ENCODE data around the gene ERC1.
A peak's percentile ranks its signal among the peaks of the same experiment; 100 is the strongest.
"Not testable (repeated sequence)": the region's sequence is repeated elsewhere in the genome, so short reads cannot be mapped to it uniquely, and the experiment has no call there.

Gene ERC1

DNA sequence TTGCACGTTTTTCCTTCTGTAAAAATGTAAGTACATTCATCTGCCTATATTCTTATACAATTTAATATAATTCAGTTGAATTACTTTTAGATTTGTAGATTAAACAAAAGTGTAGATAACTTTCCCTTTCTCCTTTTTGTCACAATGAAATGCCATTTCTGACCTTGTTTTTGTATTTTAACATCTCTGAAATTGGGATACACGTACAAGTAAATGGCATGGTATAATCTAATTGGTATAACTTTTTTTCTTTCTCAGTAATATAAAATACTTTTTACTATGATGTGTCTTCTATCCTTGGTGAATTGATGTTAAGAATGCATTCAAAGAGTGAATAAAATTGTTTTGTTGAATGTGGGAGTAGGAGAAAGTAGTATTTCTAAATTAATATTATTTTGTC is 210.0 kb downstream of the ERC1 start:
- Histone ChIP-seq H3K9ac (ENCODE audit: low read depth, low read length) (no peak overlapping the region), H3K4me1 (ENCODE audit: insufficient read depth, low read length) (peaks cover 7% of the 10 kb centered on the region; the same call in 1 of the 2 replicates), H3K36me3 (ENCODE audit: insufficient read depth, low read length) (0 out of 2 replicates have a peak, but pooled peaks cover 3% of the 10 kb centered on the region), H3K9me3 (ENCODE audit: control insufficient read depth, insufficient read depth, low read length) (peaks cover 12% of the 10 kb centered on the region; the same call in 1 of the 2 replicates)

GRCh38 chr12:1201886-1202285 is 210.9 kb downstream of the ERC1 start:
- peaks cover 7% of the 10 kb centered on the region; the same call in 1 of the 2 replicates for H3K4me1 ChIP-seq (ENCODE audit: insufficient read depth, low read length)
- peaks cover 12% of the 10 kb centered on the region; the same call in 1 of the 2 replicates for H3K9me3 ChIP-seq (ENCODE audit: control insufficient read depth, insufficient read depth, low read length)
- no peak overlapping the region for H3K9ac ChIP-seq (ENCODE audit: low read depth, low read length)
- 0 out of 2 replicates have a peak, but pooled peaks cover 3% of the 10 kb centered on the region for H3K36me3 ChIP-seq (ENCODE audit: insufficient read depth, low read length)

DNA sequence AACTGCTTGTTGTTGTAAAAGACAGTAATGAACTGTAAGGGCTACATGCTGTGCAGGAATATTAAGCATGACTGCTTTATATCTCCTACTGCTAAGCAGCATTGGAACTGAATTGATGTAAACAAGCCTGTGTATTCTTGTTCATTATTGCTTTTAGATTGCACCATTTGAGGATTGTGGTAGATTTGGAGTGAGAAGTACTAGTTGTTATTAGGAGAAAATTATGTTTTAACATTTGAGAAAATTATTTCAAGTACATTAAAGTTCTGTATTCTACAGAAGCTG is 212.7 kb downstream of the ERC1 start:
- Histone ChIP-seq H3K36me3 (ENCODE audit: insufficient read depth, low read length) (no peaks in the 10 kb centered on the region), H3K9me3 (ENCODE audit: control insufficient read depth, insufficient read depth, low read length) (peaks cover 4% of the 10 kb centered on the region; the same call in 1 of the 2 replicates), H3K9ac (ENCODE audit: low read depth, low read length) (no peak overlapping the region), H3K4me1 (ENCODE audit: insufficient read depth, low read length) (peaks cover 7% of the 10 kb centered on the region; the same call in 1 of the 2 replicates)

GRCh38 chr12:1204581-1205121 is 213.6 kb downstream of the ERC1 start:
- Histone ChIP-seq H3K4me1 (ENCODE audit: insufficient read depth, low read length) (peaks cover 7% of the 10 kb centered on the region; the same call in 1 of the 2 replicates), H3K36me3 (ENCODE audit: insufficient read depth, low read length) (no peaks in the 10 kb centered on the region), H3K9ac (ENCODE audit: low read depth, low read length) (0 out of 2 replicates have a peak overlapping the region, but pooled peaks have one; percentile 28), H3K9me3 (ENCODE audit: control insufficient read depth, insufficient read depth, low read length) (no peaks in the 10 kb centered on the region)

- Histone ChIP-seq H3K36me3 (ENCODE audit: insufficient read depth, low read length) (no peaks in the 10 kb centered on the region), H3K9me3 (ENCODE audit: control insufficient read depth, insufficient read depth, low read length) (no peaks in the 10 kb centered on the region), H3K9ac (ENCODE audit: low read depth, low read length) (no peak overlapping the region), H3K4me1 (ENCODE audit: insufficient read depth, low read length) (peaks cover 7% of the 10 kb centered on the region; the same call in 1 of the 2 replicates)
These were observed 214.6 kb downstream of the ERC1 start for GRCh38 chr12:1205512-1206060.

DNA sequence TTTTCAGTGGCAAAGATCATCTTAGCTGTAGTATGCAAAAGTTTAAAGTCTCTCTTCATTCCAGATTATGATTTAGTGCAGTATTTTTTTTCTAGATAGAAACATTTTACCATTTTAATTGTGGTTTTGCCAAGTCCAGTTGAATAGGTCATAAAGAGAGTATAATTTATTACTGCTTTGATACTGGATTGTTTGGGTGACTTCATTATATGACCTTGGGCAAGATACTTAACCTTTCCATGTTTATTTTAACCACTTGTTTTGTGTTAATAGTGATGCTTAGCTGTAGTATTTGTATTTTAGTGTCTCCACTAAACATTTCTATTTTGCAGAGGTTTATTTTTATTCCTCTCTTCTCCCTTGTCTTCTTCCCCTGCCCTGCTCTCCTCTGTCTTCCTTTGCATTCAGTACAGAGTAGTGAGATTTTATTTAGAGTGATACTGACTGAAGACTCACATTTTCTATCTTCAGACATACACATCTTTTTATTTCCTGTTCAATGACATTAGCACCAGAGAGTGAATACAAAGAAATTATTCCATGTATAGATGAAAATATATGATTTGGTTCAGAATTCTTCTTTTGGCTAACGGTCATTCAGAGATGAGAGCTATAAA is 215.2 kb downstream of the ERC1 start:
- H3K4me1 ChIP-seq (ENCODE audit: insufficient read depth, low read length), result peaks cover 7% of the 10 kb centered on the region; the same call in 1 of the 2 replicates
- H3K9ac ChIP-seq (ENCODE audit: low read depth, low read length), result no peak overlapping the region
- H3K9me3 ChIP-seq (ENCODE audit: control insufficient read depth, insufficient read depth, low read length), result no peaks in the 10 kb centered on the region
- no peaks in the 10 kb centered on the region for H3K36me3 ChIP-seq (ENCODE audit: insufficient read depth, low read length)

GRCh38 chr12:1207276-1207675 is 216.3 kb downstream of the ERC1 start:
- no peak overlapping the region for H3K9ac ChIP-seq (ENCODE audit: low read depth, low read length)
- H3K9me3 ChIP-seq (ENCODE audit: control insufficient read depth, insufficient read depth, low read length), result no peaks in the 10 kb centered on the region
- no peaks in the 10 kb centered on the region for H3K36me3 ChIP-seq (ENCODE audit: insufficient read depth, low read length)
- peaks cover 12% of the 10 kb centered on the region for H3K4me1 ChIP-seq (ENCODE audit: insufficient read depth, low read length)

- not testable (repeated sequence) for H3K9me3 ChIP-seq (ENCODE audit: control insufficient read depth, insufficient read depth, low read length); H3K36me3 ChIP-seq (ENCODE audit: insufficient read depth, low read length); H3K9ac ChIP-seq (ENCODE audit: low read depth, low read length)
- peaks cover 15% of the 10 kb centered on the region for H3K4me1 ChIP-seq (ENCODE audit: insufficient read depth, low read length)
These were observed 217.7 kb downstream of the ERC1 start for GRCh38 chr12:1208719-1209118.

DNA sequence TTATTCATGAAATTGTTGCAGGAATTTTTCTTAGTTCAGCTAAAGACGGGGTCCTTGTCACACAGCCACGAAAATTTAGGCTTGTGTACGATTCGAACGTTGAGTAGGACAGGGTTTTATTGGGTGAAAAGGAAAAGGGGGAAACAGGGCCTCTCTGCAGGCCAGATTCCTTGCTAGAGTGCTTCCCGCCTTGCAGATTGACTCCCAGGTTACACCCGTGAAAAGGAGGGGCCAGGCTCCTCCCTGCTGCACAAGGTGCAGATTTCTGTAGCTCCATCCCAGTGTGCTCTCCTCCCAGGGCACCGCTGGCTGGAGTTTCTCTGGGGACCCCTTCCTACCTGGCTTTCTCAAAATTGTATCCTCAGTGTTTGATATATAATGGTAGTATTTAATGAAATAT is 221.5 kb downstream of the ERC1 start:
- Histone ChIP-seq H3K36me3 (ENCODE audit: insufficient read depth, low read length) (no peaks in the 10 kb centered on the region), H3K9ac (ENCODE audit: low read depth, low read length) (no peak overlapping the region), H3K9me3 (ENCODE audit: control insufficient read depth, insufficient read depth, low read length) (no peaks in the 10 kb centered on the region), H3K4me1 (ENCODE audit: insufficient read depth, low read length) (peaks cover 8% of the 10 kb centered on the region)

GRCh38 chr12:1213205-1213604 is 222.2 kb downstream of the ERC1 start:
- Histone ChIP-seq H3K9me3 (ENCODE audit: control insufficient read depth, insufficient read depth, low read length) (no peaks in the 10 kb centered on the region), H3K36me3 (ENCODE audit: insufficient read depth, low read length) (no peaks in the 10 kb centered on the region), H3K4me1 (ENCODE audit: insufficient read depth, low read length) (peaks cover 8% of the 10 kb centered on the region), H3K9ac (ENCODE audit: low read depth, low read length) (no peak overlapping the region)

DNA sequence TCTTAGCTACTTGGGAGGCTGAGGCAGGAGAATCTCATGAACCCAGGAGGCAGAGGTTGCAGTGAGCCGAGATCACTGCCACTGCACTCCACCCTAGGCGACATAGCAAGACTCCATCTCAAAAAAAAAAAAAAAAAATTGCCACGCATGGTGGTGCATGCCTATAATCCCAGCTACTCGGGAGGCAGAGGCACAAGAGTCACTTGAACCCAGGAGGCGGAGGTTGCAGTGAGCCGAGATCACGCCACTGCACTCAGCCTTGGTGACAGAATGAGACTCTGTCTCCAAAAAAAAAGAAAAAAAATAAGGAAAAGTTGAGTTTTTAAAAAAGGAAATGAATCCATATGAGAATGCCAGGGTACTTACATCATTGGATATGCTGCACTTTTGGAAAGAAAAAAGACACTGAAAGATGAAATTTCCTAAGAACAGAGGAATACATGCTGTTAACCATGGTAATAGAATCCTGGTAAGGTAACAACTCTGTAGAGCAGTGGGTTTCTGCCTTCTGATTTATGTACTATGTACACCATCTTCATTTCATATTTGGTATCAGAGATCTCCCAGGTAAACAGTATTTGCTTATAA is 222.7 kb downstream of the ERC1 start:
- Histone ChIP-seq H3K9me3 (ENCODE audit: control insufficient read depth, insufficient read depth, low read length) (no peaks in the 10 kb centered on the region), H3K9ac (ENCODE audit: low read depth, low read length) (no peak overlapping the region), H3K4me1 (ENCODE audit: insufficient read depth, low read length) (peaks cover 8% of the 10 kb centered on the region), H3K36me3 (ENCODE audit: insufficient read depth, low read length) (no peaks in the 10 kb centered on the region)

GRCh38 chr12:1216560-1216959 is 225.5 kb downstream of the ERC1 start:
- H3K9ac ChIP-seq (ENCODE audit: low read depth, low read length), result no peak overlapping the region

GRCh38 chr12:1217191-1217949 is 226.3 kb downstream of the ERC1 start:
- H3K9me3 ChIP-seq (ENCODE audit: control insufficient read depth, insufficient read depth, low read length), result no peaks in the 10 kb centered on the region
- H3K9ac ChIP-seq (ENCODE audit: low read depth, low read length), result no peak overlapping the region
- no peaks in the 10 kb centered on the region for H3K36me3 ChIP-seq (ENCODE audit: insufficient read depth, low read length)
- H3K4me1 ChIP-seq (ENCODE audit: insufficient read depth, low read length), result peaks cover 2% of the 10 kb centered on the region

More at GRCh38 chr12:1216560-1216959, 225.5 kb downstream of the ERC1 start:
- Histone ChIP-seq H3K36me3 (ENCODE audit: insufficient read depth, low read length) (no peaks in the 10 kb centered on the region), H3K9me3 (ENCODE audit: control insufficient read depth, insufficient read depth, low read length) (no peaks in the 10 kb centered on the region), H3K4me1 (ENCODE audit: insufficient read depth, low read length) (peaks cover 8% of the 10 kb centered on the region)

GRCh38 chr12:1218369-1218768 is 227.3 kb downstream of the ERC1 start:
- H3K9ac ChIP-seq (ENCODE audit: low read depth, low read length), result no peak overlapping the region
- no peaks in the 10 kb centered on the region for H3K4me1 ChIP-seq (ENCODE audit: insufficient read depth, low read length)
- no peaks in the 10 kb centered on the region for H3K9me3 ChIP-seq (ENCODE audit: control insufficient read depth, insufficient read depth, low read length)
- H3K36me3 ChIP-seq (ENCODE audit: insufficient read depth, low read length), result no peaks in the 10 kb centered on the region

Data from ES-I3 (cell line).